GM21515 (cell line): ENCODE measurements around the gene SLC35A2.
A peak's percentile ranks its signal among the peaks of the same experiment; 100 is the strongest.

Source experiments
- ATAC-seq: cut with Tn5 transposase; IDR thresholded peaks from one replicate; pipeline ENCODE4 v1.9.1; 2021; ENCODE audit not compliant: unreplicated experiment

Gene SLC35A2

DNA sequence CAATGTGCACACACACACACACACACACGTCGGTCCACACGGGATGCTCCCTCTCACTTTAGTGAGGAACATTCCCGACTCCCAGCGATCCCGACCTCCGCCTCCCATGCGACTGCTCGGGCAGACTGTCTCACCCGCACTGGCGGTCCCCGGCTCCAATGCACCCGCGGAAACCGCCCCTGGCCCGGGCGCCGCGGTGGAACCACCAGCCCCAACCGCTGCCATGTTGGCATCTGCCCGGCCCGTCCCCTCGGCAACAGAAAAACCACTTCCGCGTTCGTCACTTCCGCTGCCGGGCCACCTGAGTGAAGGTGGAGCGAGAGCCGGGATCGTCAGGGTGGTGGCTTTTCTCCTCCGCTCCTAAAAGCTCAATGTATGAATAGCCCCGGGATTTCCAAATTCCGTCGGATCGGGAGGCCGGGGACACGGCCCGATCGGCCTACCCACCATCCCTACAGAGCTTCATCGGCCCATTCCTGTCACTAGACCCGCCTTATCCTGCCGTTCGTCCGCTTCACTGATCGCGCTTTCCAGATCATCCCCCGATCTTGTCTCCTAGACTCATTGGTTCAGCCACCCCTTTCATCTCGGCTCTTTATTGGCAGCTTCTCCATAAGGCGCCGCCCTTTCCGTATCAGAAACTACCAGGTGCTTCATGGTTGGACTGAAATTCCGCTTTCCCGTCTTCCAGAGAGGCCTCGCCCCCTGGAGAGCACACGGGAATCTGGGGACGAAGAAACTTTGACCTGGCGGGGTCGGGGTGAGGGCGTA is at the start of gene SLC35A2:
Gene SLC35A2, minus strand, starts transcription at position 235 of the 771 bp plus-strand sequence. Its CDS starts 10 bp downstream, at position 225.
- peak; percentile 55 for ATAC-seq

DNA sequence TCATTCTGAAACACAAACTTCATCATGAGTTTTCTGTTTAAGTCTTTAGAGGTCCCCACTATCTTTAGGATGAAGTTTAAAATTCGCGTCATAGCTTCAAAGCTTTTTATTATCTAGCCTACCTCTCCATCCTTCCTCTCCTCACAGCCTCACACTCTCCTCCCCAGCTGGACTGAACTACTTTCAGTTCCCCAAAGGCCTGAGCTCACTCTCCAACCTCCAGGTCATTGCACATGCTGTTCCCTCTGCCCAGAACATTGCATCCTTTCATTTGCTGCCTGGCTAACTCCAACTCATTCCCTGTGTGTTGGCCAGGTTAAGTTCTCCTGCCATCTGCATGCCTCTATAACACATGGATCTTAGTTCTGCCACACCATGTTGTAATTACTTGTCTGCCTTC is 48.8 kb upstream of the SLC35A2 start:
- no peak for ATAC-seq

DNA sequence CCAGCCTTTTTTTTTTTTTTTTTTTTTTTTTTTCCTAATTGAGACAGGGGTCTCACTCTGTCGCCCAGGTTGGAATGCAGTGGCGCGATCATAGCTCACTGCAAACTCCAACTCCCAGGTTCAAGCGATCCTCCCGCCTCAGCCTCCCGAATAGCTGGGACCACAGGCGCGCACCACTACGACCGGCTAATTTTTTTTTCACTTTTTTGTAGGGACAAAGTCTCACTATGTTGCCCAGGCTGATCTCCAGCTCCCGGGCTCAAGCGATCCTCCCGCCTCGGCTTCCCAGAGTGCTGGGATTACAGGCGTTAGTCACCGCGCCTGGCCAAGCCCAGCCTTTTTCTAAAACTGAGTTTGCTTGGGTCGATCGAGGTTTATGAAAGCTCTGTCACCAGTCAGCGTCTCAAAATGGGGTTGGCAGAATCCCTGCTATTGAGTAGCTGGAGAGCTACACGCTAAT is 47.2 kb upstream of the SLC35A2 start:
- ATAC-seq: no peak

DNA sequence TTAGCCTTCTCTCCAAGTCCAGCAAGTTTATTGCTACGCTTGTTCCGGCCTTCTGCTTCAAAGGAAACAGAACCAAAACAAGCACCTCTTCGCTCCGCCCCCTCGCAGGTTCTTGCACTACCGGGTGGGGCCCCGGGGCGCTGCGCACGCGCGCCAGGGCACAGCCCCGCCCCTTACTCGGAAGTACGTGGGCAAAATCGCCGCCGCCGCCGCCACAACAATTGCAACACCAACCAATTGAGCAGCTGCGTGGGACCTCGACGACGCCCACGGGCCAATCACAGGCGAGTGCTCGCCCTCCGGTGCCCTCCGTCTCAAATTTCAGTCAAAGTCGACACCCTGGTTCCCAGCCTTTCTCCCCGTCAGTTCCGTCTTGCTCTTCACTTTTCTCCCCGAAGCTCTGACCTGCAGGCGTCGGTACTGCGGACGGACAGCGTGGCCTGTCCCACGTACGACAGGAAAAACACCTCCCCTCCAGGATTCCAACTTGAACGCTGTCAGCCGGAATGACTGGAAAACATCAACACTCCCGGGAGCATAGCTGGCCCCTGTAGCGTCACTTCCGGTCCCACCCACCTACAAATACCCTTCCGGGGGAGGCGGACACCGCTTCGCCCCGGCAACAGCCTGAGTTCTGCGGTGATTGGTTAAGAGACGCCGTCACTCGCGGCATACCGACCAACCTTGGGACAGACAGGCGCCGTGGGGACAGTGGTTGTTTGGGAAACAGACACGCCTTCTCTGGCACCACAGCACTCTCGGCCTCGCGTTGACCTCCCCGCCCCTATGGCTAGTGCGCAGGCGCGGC is 46.6 kb upstream of the SLC35A2 start:
- peak; percentile 81 for ATAC-seq

DNA sequence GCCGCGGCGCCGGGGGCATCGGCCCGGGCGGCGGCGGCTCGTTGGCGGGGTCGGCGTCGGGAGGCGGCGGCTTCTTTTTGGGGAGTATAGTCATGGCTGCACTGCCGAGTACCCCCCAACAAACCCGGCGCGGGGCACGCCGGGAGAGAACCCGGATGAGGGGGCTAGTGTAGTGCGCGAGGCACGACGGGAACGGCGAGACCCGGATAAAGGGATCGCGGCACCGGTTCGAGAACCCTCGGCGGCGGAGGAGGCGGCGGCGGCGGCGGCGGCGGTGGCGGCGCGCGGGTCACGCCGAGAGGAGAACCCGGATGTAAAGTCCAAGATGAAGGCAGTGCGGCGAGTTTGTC is 46.0 kb upstream of the SLC35A2 start, which contains the start of gene OTUD5:
Gene OTUD5, minus strand, starts transcription at position 131 of the 350 bp plus-strand sequence. Its CDS starts 37 bp downstream, at position 94.
- ATAC-seq: peak; percentile 35

DNA sequence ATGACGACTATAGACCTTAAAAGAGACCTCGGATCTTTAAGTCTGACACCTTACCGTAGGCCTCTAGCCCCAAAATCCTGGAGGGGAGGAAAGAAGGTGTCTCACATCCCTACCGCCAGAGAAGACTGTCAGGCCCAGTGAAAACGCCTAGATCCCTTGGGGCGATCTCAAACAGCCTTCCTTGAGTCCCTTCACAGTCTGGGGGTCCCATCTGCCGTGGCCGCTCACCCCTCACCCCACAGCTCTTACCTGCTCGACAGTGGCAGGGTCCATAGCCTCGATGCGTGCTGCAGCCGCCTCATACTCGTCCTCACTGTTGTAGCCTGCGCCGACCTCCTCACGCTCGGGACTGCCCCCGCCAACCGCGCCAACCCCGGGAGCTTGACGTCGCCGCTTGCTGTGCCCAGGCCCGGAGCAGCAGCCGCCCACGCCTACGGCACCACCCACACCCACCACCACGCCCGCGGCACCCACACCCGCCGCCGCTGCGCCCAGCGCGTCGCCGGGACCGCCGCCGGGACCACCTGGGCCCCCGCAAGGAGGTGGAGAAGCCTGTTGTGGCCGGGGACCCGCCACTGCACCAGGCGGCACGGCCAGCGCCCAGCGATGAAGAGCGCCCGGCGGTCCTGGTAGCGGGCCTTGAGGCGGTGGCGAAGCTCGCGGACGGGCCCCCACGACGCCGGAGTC is 45.4 kb upstream of the SLC35A2 start:
- no peak for ATAC-seq

DNA sequence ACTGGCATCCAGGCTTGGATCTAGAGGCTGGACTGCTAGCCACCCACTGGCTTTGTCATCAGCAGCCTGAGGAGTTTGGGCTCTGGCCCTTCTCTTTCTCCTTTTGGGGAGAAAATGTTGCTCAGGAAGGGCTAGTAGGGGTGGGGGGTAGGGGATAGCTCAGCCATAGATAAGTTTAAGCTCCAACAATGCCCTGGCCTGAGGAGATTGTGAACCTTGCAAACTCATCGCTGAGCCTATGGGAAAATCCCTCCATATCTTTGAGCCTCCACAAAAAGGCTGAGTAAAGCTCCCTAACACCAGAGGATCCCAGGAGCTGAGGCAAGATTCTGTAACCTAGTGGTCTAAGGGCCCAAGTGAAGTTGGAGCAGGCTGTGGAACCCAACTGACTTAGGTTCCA is 37.1 kb upstream of the SLC35A2 start:
- no peak for ATAC-seq

DNA sequence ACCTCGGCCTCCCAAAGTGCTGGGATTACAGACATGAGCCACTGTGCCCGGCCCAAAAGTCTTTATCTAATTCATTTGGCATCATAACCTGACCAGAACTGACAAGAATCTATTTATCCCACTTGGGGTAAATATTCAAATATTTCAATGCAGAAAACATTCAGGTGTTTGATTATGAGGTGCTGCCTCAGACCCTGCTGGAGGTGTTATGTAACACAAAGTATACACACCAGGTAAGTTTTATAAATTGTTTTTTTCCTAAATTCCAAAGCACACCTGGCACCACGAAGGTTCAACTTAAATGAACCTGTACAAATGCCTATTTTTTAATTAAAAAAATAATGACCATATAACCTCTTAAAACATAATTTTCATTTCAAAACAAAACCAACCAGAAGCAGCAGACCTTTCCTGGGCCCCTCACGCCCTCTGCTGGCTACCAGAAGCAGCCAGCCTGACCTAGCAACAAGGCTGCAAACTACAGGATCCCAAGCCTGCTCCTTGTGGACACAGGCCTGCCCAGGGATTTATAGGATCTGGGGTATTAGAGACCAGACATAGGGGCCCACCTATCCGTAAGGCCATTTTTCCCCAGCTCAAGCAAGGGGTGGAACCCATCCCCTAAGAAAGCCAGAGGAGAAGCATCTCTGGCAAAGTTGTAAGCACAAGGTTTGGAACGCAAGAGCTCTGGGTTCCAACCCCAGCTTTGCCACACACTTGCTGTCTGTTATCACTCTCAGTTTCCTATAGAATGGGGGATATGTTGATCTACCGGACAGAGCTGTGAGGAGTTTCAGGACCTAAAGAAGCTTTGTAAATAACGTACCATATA is 34.3 kb upstream of the SLC35A2 start:
- ATAC-seq: no peak

DNA sequence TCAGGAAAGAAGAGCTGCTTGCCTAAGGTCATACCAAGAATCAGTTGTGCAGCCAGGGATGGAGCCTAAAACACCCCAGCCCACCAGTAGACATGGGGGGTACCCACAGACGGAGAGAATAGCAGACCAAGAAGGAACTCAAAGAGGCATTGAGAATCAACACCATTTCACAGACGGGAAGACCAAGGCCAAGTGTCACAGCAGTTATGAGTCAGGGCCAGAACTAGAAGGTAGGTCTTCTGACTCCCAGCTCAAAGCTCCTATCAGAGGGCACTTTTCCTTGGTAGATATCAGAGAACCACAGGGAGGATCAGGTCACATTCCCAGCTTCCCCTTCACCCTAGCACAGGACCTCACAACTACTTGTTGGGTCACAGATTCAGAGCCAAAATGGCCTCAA is 31.4 kb upstream of the SLC35A2 start:
- ATAC-seq: no peak

DNA sequence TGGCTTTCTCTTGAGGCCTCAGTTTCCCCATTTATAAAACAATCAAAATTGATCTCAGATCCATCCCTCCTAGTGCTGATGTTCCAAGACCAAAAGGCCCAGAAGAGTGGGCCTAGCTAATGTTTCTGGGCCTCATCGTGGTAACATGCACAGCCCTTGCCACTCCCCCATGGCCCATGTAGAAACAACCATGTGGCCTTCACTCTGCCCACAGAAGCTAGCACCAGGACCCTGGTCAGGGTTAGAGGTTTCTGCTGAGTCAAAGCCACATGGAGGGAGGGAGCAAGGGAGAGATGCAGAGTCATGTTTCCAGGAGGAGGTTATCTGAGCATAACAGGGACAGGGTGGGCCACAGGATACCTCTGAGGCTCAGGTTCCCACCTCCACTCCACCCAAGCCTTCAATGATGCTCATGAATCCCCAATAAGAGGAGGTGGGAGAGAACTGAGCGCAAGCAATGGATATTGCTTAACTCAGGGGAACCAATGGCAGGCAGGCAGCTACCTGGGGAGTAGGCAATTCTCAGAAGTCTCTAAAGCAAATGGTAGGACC is 29.0 kb upstream of the SLC35A2 start:
- ATAC-seq: no peak

DNA sequence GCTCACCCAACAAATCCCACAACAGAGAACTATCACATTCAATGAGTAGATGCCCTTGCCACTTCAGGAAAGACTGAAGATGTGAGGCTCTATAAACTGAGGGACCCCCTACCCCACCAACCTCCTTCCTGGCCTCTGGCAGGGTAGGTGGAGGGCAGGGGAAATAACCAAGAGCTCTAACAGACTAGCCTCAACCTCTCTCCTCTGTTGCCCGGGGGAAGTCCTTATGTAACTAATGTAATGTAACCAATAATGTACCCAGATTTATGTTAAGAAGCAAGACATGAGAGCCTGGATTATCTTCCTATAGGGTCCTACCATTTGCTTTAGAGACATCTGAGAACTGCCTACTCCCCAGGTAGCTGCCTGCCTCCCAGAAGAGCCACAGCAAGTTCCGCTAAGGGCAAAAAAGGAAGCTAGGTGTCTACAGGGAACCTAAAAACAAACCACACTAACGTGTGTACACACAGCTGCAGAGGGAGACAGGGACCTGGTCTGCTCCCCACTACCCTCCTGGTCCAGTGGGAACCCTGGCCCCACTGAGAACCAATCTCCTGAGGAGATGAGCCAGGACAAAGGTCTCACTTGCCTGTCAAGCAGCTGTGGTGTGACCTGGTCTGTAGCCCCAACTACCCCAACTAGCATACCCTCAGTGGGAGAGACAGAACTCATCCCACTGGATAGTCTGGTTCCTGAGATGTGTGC is 28.2 kb upstream of the SLC35A2 start:
- no peak for ATAC-seq

DNA sequence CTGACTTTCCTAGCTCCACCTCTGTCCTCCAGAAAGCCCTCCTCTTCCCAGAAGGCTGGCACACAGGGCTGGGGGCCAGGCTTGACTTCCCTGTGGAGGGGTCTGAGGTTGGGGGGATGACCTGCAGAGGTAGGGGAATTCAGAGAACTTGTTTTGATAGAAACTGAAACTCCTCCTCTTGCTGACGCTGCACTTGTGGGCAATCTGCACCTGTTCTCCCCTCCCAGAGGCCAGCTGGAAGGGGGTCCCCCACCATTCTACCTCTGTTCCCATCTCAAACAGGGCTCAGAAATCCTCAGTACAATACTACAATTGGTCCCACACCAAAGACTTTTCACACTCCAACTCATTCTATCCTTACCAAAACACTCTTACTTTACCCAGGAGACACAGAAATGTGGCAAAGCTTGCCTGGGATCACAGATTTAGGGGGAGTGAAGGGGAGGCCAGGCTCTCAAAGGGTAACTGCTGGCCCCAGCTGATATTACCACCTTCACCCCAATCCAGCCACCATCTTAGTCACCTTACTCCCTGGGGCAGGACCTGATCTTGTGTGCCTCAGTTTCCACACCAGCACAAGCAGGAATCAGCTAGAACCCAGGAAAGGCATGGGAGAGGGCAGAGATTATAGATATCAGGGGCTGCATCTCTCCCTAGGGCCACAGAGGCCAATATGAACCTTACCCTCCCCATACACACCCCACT is 27.4 kb upstream of the SLC35A2 start:
- ATAC-seq: peak; percentile 50

DNA sequence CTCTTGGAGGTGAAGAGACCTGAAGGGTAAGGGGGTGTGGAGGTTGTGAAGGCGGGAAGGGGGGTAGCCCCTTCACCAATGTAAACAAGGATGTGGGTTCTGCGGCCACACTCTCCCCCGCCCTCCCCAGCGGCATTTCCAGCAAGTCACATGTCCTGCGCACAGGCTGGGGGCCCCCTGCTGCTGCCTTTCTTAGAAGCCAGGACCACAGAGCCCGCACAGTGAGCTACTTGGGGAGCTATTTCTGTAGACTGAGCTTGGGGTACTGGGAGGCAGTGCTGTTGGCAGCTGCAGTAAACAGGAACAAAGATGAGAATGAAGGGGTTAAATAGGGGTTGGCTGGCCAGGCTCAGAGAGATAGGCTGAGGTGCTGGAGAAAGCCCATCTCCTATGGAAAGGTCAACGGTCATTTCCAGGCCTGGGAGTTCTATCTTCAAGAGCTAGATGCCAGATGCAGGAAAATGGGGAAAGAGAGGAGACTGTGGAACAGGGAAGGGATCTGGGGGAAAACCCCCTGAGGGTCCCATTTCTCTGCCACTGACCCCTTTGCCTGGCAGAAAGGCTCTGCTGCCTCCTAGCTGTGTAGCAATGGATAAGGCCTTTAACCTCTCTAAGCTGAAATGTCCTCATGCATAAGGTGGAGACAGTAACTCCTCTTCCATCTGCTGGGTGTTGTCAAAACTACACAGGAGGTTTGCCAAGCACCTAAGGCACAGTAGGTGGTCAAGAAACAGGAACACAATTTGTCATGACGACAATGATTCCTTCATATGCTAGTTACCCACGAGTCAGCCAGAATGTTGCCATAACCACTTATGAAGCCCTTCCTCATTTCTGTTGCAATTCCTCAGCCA is 25.8 kb upstream of the SLC35A2 start:
- peak; percentile 64 for ATAC-seq

DNA sequence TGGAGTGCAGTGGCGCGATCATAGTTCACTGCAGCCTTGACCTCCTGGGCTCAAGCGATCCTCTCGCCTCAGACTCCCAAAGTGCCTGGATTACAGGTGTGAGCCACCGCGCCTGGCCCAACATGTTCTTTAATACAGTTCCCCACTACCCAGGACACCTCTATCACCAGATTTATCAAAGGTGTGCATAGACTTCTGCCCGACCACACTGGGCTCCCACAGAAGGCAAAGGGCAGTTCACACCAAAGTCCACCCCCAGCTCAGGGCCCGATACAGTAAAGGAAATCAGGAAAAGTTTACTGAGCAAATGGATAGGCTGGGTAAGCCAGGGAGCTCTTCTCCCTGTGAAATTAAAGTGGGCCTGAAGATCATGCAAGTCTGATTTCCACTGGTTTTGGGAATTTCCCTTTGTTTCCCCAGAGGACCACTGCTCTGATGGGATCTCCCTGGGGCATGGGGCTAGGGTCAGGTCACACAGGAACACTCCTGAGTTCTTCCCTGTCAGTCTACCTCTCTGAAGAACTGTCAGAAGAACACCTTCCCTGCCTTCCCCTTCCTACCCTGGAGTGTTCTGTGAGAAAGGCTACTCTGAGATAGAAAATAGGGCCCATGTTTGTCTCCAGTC is 25.1 kb upstream of the SLC35A2 start:
- no peak for ATAC-seq

DNA sequence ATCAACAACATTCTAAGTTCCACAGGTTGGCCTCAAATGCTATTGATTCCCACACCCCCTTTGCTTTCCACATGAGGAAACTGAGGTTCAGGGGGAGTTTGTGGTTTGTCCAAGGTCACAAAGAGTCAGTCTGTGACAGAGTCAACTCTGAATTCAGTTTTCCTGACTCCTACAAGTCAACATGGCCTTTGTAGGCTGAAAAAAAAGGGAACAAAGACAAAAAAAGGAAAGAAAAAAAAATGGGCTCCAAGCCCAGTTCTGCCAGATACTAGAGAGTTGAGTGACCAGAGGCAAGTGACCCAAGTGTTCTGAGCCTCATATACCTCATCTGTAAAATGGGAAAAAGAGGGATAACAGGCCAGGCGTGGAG is 23.8 kb upstream of the SLC35A2 start:
- ATAC-seq: no peak

DNA sequence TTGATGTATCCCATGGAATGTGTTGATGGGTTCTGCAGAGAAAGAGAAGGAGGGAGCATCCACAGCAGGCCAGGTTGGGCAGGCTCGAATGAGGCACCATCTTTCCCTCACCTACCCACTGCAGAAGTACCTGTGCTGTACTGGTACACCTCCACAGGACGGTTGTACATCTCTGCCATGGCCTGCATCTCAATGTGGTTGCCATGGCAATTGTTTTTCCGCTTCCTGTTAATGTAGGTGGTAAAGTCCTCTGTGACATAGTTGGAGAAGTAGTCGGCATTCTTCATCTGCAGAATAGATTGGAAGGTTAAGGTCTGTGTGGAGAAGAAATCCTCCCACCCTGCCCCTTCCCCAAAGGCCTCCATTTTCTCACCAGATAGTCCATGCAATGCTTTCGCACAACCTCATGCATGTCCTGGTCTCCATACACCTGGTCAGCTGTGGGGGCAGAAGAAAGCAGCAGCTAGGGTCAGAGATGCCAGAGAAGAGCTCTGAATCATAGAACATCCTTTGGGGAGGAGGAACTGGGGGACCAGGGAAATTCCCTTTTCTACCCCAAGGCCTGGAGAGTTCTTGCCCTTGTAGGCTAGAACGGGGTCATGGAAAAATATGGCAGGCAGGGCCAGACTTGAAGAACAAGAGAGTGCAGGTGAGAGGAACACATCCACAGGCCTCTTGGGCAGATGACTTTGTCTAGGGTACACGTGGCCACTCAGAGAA is 23.3 kb upstream of the SLC35A2 start:
- ATAC-seq: no peak

DNA sequence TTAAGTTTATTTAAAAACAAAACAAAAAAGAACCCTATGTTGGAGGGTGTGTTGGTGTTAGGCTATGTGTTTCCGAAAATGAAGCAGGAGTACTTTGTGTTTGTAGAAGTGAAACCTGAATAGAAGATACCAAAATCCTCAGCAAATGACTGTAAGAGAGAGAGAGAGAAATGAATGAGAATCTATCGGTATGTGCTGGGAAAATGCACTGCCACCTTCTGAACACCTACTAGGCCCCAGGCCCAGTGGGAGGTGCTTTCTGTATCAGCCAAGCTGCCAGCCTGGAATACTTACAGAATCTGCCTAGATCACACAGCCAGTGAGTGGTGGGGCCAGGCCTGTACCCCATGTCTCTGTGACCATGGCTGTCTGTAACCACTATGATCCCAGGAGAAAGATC is 22.3 kb upstream of the SLC35A2 start:
- no peak for ATAC-seq
